HepG2 (cell line): ENCODE results near the gene YIPF1. TPM values are rescaled to one million over a fixed set of nuclear protein-coding genes. Genes with fewer than 3 reads are reported as not detected.
A peak's percentile ranks its signal among the peaks of the same experiment; 100 is the strongest.

Experiments
- FOXA1 ChIP-seq, 2 experiments: fragments of 450-650 bp in 1 of 2; sonication (generic) in 1 of 2; formaldehyde crosslinking in 1 of 2; IDR thresholded peaks; 2 replicates each; pipeline versions ENCODE4 v1.4.0 to v1.6.1; 2016 to 2020; ENCODE audit warnings: missing genetic modification reagents in 1 of 2
- FOXJ3 ChIP-seq: sonication (generic); formaldehyde crosslinking; IDR thresholded peaks from 2 replicates; pipeline ENCODE4 v1.4.0; 2020; ENCODE audit warnings: missing genetic modification reagents, mild to moderate bottlenecking, borderline replicate concordance
- GLMP ChIP-seq: sonication (generic); formaldehyde crosslinking; IDR thresholded peaks from 2 replicates; pipeline ENCODE4 v1.9.0; 2021; ENCODE audit warnings: missing genetic modification reagents, mild to moderate bottlenecking, borderline replicate concordance
- HIC2 ChIP-seq: sonication (generic); formaldehyde crosslinking; IDR thresholded peaks from 2 replicates; pipeline ENCODE4 v1.9.0; 2022; ENCODE audit warnings: low read depth, missing genetic modification reagents
- HMG20B ChIP-seq: conservative IDR thresholded peaks from 2 replicates; pipeline ENCODE4 v1.6.1; 2016; ENCODE audit warnings: missing genetic modification reagents, missing compliant biosample characterization
- HNF4G ChIP-seq, 2 experiments: sonication (generic) in 1 of 2; formaldehyde crosslinking in 1 of 2; IDR thresholded peaks; 2 replicates each; pipeline versions ENCODE4 v1.4.0 to v1.6.1; 2011 to 2020; ENCODE audit warnings: borderline replicate concordance in 2 of 2, low read depth in 2 of 2, mild to moderate bottlenecking in 2 of 2, low read length in 1 of 2, missing genetic modification reagents in 1 of 2, moderate library complexity in 1 of 2
- KMT2B ChIP-seq: IDR thresholded peaks from 2 replicates; pipeline ENCODE4 v1.6.1; 2016; ENCODE audit warnings: missing genetic modification reagents, missing compliant biosample characterization
- MEIS2 ChIP-seq: sonication (generic); formaldehyde crosslinking; IDR thresholded peaks from 2 replicates; pipeline ENCODE4 v1.9.0; 2021; ENCODE audit warnings: mild to moderate bottlenecking, missing genetic modification reagents
- NFATC3 ChIP-seq: sonication (generic); formaldehyde crosslinking; IDR thresholded peaks from 2 replicates; pipeline ENCODE4 v1.5.1; 2020; ENCODE audit warnings: mild to moderate bottlenecking, missing genetic modification reagents
- PCBP1 ChIP-seq: fragments of 200-400 bp; formaldehyde crosslinking; IDR thresholded peaks from 2 replicates; pipeline ENCODE4 v1.6.1; 2017; ENCODE audit warnings: mild to moderate bottlenecking, low read depth, low read length, borderline replicate concordance
- POLR2AphosphoS5 ChIP-seq: IDR thresholded peaks from 2 replicates; pipeline ENCODE4 v1.6.1; 2012; ENCODE audit warnings: low read depth, low read length
- RARA ChIP-seq: IDR thresholded peaks from 2 replicates; pipeline ENCODE4 v1.6.1; 2016; ENCODE audit warnings: missing genetic modification reagents, missing compliant biosample characterization
- RFXANK ChIP-seq: IDR thresholded peaks from 2 replicates; pipeline ENCODE4 v1.6.1; 2016
- TBL1XR1 ChIP-seq: fragments of 150-350 bp; IDR thresholded peaks from 2 replicates; pipeline ENCODE4 v1.6.1; 2014; ENCODE audit warnings: borderline replicate concordance, low read length; ENCODE audit not compliant: partially characterized antibody
- ZBTB20 ChIP-seq: sonication (generic); formaldehyde crosslinking; IDR thresholded peaks from 2 replicates; pipeline ENCODE4 v1.8.1; 2023; ENCODE audit warnings: missing genetic modification reagents, low read depth, mild to moderate bottlenecking, borderline replicate concordance
- ZNF251 ChIP-seq: sonication (generic); formaldehyde crosslinking; IDR thresholded peaks from 2 replicates; pipeline ENCODE4 v1.9.0; 2021; ENCODE audit warnings: mild to moderate bottlenecking, missing genetic modification reagents
- ZNF260 ChIP-seq: sonication (generic); formaldehyde crosslinking; IDR thresholded peaks from 2 replicates; pipeline ENCODE4 v1.4.0; 2020; ENCODE audit warnings: missing genetic modification reagents, low read depth, mild to moderate bottlenecking, borderline replicate concordance
- ZNF276 ChIP-seq: sonication (generic); formaldehyde crosslinking; IDR thresholded peaks from 2 replicates; pipeline ENCODE4 v1.4.0; 2020; ENCODE audit warnings: mild to moderate bottlenecking, low read depth, missing genetic modification reagents
- ZNF501 ChIP-seq: sonication (generic); formaldehyde crosslinking; IDR thresholded peaks from 2 replicates; pipeline ENCODE4 v1.5.1; 2020; ENCODE audit warnings: mild to moderate bottlenecking, moderate library complexity, missing genetic modification reagents
- ZNF747 ChIP-seq: sonication (generic); formaldehyde crosslinking; IDR thresholded peaks from 2 replicates; pipeline ENCODE4 v1.8.1; 2023; ENCODE audit warnings: missing genetic modification reagents, mild to moderate bottlenecking, borderline replicate concordance
- ZNF772 ChIP-seq: sonication (generic); formaldehyde crosslinking; IDR thresholded peaks from 2 replicates; pipeline ENCODE4 v1.5.0; 2020; ENCODE audit warnings: mild to moderate bottlenecking, missing genetic modification reagents
- ZNF800 ChIP-seq: sonication (generic); formaldehyde crosslinking; IDR thresholded peaks from 2 replicates; pipeline ENCODE4 v1.4.0; 2020; ENCODE audit warnings: missing genetic modification reagents
- polyA plus RNA-seq, 8 experiments: library from polyadenylated mRNA; depleted of rRNA in 3 of 8; stranded (reverse) in 7 of 8; unstranded in 1 of 8; fragments of >200 nt; fragmentation: Illumina TruSeq in 4 of 8; extraction: Trizol in 4 of 8; gene quantifications; 2 replicates each; pipeline versions ENCODE4 v1.2.1 to v1.2.3, GENCODE V29; 2011 to 2016; ENCODE audit warnings: low read depth in 4 of 8, missing spikeins in 1 of 8, mixed read lengths in 1 of 8; ENCODE audit not compliant: insufficient read depth in 1 of 8
- total RNA-seq, 5 experiments: library from RNA; depleted of rRNA; stranded (reverse); fragments of >200 nt; fragmentation: Illumina TruSeq; extraction: Trizol; gene quantifications; 2 replicates each; pipeline ENCODE4 v1.2.3, GENCODE V29; 2016; ENCODE audit warnings: low read depth in 1 of 5

Gene YIPF1
- total and polyA plus RNA-seq, 2 of the 13 experiments (the other 11 are each of a cell fraction or from before 2014, with no cell fraction given): 21.1 to 31.9 TPM

GRCh38 chr1:53837924-53838653 is 51.5 kb downstream of the YIPF1 start, which contains the start of gene NDC1 (continued):
- TF ChIP-seq ZNF800 (CRISPR knock-in tag) (peak; percentile 75; the same call in 1 of the 2 replicates), FOXJ3 (CRISPR knock-in tag) (peak; percentile 72; the same call in 1 of the 2 replicates), NFATC3 (CRISPR knock-in tag) (no peak), TBL1XR1 (no peak), ZNF501 (CRISPR knock-in tag) (peak; percentile 100), RFXANK (CRISPR knock-in tag) (no peak), ZNF772 (no peak; the same call in 1 of the 2 replicates), PCBP1 (no peak), POLR2AphosphoS5 (peak; percentile 39), HMG20B (CRISPR knock-in tag) (no peak; the same call in 1 of the 2 replicates), GLMP (no peak), HNF4G (IDR thresholded peaks at IDR 0.05; ENCODE audit: borderline replicate concordance, low read depth, low read length) (peak; percentile 82), HNF4G (CRISPR knock-in tag; IDR thresholded peaks at IDR 0.05; ENCODE audit: borderline replicate concordance, low read depth) (peak; percentile 66; the same call in 1 of the 2 replicates), ZNF276 (CRISPR knock-in tag) (peak; percentile 96), KMT2B (CRISPR knock-in tag) (peak; percentile 88), ZNF260 (CRISPR knock-in tag) (no peak), ZNF747 (CRISPR knock-in tag) (peak; percentile 57; the same call in 1 of the 2 replicates), HIC2 (CRISPR knock-in tag) (peak; percentile 21; the same call in 1 of the 2 replicates), MEIS2 (CRISPR knock-in tag) (peak; percentile 72), ZBTB20 (CRISPR knock-in tag) (peak; percentile 80; the same call in 1 of the 2 replicates), RARA (CRISPR knock-in tag) (0 out of 2 replicates have a peak, but pooled peaks have one; percentile 4), ZNF251 (CRISPR knock-in tag) (no peak), FOXA1 (IDR thresholded peaks at IDR 0.05) (no peak), FOXA1 (CRISPR knock-in tag; IDR thresholded peaks at IDR 0.05) (peak; percentile 51; the same call in 1 of the 2 replicates)
